HG03045 (cell line): ENCODE data around the gene TMEM270.

Experiments
- ATAC-seq: cut with Tn5 transposase; IDR thresholded peaks from one replicate; pipeline ENCODE4 v1.9.1; 2021; ENCODE audit warnings: mild to moderate bottlenecking, moderate library complexity; ENCODE audit not compliant: unreplicated experiment

Gene TMEM270

GRCh38 chr7:73885433-73885974 lies 24.5 kb downstream of the TMEM270 start:
- no peak for ATAC-seq

GRCh38 chr7:73885975-73886798 lies 25.2 kb downstream of the TMEM270 start:
- ATAC-seq: no peak

DNA sequence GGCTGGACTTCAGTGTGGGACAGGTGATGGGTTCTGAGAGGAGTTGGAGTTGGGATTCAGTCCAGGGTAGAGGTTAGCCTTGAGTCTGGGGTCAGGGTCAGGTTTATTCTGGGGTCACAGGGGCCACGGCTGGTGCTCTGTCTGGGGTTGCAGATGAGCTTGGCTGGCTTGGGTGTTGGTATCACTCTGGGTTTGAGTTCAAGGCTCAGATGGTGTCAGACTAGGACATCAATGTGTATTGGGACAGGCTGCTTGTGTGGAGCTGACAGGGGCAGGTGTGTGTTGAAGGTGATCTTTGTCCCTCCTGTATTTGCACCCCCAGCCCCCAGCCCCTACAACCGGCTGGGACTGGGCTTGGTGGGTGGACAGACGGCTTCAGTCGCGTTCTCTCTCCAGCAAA lies 26.8 kb downstream of the TMEM270 start:
- no peak for ATAC-seq

DNA sequence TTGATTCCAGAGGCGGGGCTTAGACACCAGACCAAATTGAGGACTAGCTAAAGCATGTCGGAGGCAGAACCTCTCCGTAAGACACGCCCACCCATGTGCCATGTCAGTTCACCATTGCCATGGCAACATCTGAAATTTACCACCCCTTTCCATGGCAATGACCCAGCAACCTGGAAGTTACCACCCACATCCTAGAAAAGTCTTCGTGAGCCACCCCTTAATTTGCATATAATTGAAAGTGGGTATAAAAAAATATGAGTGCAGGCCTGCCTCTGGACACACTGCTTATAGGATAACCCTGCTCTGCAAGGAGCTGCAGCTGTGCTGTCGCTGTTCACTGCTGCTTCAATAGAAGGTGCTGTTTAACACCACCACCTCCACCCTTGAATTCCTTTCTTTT lies 28.0 kb downstream of the TMEM270 start:
- ATAC-seq: no peak

- no peak for ATAC-seq
Measured at GRCh38 chr7:73890555-73891147, 29.7 kb downstream of the TMEM270 start.

DNA sequence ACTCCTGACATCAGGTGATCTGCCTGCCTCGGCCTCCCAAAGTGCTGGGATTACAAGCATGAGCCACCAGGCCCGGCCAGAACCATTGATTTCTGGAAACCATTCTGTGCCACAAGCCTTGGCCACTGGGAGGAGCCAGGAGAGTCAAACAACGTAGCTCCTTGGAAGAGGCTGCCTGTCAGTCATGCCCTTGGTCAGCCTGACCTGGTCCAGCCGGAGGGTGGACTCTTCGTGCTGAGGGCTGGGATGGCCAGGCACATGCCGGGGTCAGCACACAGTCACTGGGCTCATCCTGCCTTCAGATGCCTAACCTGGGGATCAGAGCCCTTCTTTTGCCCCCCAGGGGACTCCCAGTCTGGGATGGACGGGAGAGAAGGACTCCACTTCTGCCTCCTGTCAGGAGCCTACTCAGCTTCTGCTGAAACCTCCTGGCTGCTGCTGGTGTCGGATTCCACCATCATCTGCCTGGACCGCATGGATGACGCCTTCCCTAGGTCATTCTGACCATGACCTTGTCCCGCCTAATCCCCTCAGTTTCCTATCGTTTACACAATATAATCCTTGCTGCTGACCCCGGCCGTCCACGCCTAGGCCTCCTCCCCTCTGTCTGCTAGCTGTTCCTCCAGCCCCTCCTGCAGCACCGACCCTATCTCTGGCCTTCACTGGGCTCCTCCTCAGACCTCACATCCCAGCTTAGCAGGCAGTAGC lies 30.4 kb downstream of the TMEM270 start:
- ATAC-seq: no peak

DNA sequence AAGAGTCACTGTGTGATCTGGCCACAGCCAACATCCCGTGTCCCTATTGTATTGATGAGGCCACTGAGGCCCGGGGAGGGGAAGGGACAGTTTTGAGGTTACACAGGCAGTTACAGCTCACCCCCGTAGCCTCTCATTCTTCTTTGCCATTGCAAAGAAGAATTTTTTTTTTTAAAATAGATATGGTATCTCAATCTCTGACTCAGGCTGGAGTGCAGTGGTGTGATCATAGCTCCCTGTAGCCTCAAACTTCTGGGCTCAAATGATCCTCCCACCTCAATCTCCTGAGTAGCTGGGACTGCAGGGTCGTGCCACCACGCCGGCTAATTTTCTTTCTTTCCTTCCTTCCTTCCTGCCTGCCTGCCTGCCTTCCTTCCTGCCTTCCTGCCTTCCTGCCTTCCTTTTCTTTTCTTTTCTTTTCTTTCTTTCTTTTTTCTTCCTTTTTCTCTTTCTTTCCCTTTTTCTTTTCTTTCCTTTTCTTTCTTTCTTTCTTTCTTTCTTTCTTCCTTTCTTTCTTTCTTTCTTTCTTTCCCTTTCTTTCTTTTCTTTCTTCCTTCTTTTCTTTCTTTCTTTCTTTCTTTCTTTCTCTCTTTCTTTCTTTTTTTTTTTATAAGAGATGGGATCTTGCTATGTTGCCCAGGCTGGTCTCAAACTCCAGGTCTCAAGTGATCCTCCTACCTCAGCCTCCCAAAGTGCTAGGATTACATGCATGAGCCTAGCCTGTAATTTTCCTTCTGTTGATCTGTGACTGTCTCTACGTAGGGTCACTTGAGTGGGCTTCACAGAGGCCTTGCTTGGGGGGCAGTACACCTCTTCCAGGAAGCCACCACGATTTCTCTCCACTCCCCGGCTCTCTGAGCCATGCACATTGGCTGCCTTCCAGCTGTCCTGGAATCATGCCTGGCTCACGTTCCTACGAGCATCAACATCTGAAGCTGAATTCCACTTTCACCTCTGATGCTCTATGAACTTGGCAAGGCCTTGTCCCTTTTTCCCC lies 31.3 kb downstream of the TMEM270 start:
- no peak for ATAC-seq

GRCh38 chr7:73893342-73894101 lies 32.6 kb downstream of the TMEM270 start:
- ATAC-seq: no peak

- ATAC-seq: no peak
Measured at GRCh38 chr7:73894166-73894565, 33.2 kb downstream of the TMEM270 start.

GRCh38 chr7:73894733-73895551 lies 34.0 kb downstream of the TMEM270 start:
- ATAC-seq: no peak

DNA sequence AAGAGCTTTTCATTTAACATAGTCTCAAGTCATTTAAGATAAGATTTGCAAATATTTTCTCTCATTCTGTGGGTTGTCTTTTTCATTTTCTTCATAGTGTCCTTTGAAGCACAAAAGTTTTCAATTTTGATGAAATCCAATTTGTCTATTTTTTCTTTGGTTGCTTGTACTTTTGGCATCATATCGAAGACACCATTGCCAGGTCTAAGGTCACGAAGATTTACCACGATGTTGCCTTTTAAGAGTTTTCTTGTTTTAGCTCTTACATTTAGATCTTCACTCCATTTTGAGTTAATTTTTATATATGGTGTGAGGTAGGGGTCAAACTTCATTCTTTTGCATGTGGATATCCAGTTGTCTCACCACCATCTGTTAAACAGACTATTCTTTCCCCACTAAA lies 34.7 kb downstream of the TMEM270 start:
- ATAC-seq: no peak

DNA sequence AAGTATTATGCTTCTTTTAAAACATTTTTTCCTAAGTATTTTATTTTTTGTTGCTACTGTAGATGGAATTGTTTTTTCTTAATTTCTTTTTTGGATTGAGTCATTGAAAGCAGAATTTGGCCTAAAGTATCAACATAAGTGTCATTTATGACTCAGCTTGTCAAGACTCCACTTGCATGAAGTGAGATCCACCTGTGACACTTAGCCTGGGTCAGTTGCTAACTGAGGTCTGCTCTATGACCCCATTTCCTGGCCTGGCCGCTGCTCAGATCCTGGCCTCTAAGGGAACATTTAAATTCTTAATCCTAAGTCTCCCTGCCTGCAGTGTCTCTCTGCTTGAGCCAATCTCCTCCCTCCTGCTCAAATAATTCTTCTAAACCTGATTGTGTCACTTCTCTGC lies 35.5 kb downstream of the TMEM270 start:
- no peak for ATAC-seq

- no peak for ATAC-seq
Measured at GRCh38 chr7:73899731-73900142, 38.8 kb downstream of the TMEM270 start.

DNA sequence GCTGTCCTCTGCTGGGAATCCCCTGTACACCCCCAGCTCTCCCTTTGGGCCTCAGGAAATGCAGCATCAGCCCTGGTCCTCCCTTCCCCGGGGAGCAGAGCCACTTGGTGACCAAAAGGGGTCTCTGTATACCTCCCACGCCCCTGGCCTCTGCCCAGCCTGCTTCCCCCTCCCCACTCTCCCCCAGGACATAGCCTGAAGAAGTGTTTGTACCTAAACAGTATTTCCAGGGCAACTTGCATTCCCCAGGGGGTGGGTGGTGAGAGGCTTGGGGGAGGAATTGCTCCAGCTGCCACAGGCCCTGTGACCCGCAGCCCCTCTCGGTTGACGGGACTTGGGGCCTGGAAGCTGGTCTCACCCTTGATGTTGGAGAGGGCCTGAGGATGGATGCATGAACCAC lies 39.3 kb downstream of the TMEM270 start:
- ATAC-seq: no peak

GRCh38 chr7:73901231-73901822 lies 40.4 kb downstream of the TMEM270 start:
- ATAC-seq: no peak

DNA sequence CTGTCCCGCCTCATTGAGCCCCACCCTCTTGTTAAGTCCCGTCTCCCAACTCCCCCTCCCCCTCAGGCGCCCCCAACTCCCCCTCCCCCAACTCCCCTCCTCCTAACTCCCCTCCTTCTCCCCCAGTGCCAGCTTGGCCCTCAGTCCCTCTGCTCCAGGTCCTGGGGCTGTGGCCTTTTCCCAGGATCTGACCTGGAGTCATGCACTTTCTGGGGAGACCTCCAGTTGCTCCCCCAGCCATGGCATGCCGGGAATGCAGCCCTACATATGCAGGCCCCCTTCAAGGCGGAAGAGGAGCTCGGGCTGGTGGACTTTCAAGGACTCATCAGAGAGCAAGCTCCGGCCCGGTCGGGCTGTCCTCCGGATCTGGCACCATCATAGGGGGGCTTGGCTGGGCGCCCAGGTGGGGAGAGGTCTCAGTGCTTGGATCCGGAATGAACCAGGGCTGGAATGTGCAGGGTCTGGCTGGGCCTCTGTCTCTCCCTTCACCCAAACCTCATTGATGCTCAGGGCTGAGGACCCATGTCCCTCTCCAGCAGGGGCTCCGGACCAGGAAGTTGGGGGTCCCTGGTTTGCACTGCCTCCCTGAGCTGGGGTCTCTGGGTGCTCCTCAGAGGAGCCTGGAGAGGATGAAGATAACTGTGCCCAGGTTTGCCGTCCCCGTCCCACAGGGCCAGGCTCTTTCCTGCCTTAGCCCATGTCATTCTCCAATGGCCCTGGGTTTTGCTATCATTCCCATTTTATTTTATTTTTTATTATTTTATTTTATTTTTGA lies 41.1 kb downstream of the TMEM270 start:
- no peak for ATAC-seq

DNA sequence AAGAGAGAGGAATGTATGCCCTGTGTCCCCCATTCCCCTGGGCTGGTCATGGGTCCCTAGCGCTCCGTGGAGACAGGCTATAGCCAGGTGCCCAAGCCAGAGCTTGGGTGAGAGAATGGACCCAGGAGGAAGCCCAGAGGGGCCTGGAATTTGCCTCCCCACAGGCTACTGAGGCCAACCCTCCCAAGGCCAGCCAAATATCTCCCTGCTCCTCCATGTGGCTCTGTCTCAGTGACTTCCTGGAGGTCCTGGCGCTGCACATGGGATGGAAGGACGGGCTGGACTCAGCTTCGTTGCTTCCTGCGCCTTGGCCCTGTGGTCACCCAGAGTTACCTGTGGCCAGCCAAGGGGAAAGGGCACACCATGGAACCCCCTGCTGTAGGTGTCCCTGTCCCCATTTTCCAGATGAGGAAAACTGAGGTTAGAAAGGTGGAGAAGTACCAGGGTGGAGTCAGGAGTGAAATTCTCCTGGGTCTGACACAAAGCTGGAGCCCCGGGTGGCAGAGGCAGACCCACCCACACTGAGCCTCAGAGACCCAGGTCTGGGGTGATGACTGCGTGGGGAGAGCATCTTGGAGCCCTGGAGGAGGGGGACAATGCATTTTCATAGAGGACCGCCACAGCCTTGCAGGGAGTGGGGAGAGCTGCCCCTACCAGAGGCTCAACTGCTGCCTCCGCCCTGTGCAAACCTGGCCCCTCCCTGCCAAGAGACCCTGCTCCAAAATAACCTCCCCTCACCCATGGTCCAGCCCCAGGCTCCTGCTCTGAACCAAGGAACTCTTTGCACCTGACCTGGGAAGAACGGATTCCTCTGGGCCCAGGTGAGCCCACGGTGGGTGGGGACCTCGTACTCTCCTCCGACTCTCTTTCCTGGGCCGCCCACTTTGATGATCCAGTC lies 42.6 kb downstream of the TMEM270 start:
- no peak for ATAC-seq
